ENCODE measurements around the gene CDC42BPA. TPM values are rescaled to one million over a fixed set of nuclear protein-coding genes. Genes with fewer than 3 reads are reported as not detected.

Gene CDC42BPA, protein sequence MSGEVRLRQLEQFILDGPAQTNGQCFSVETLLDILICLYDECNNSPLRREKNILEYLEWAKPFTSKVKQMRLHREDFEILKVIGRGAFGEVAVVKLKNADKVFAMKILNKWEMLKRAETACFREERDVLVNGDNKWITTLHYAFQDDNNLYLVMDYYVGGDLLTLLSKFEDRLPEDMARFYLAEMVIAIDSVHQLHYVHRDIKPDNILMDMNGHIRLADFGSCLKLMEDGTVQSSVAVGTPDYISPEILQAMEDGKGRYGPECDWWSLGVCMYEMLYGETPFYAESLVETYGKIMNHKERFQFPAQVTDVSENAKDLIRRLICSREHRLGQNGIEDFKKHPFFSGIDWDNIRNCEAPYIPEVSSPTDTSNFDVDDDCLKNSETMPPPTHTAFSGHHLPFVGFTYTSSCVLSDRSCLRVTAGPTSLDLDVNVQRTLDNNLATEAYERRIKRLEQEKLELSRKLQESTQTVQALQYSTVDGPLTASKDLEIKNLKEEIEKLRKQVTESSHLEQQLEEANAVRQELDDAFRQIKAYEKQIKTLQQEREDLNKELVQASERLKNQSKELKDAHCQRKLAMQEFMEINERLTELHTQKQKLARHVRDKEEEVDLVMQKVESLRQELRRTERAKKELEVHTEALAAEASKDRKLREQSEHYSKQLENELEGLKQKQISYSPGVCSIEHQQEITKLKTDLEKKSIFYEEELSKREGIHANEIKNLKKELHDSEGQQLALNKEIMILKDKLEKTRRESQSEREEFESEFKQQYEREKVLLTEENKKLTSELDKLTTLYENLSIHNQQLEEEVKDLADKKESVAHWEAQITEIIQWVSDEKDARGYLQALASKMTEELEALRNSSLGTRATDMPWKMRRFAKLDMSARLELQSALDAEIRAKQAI (N-terminal part only)
- 10 to 100 TPM; 30.0 to 34.3 TPM for total RNA-seq
- 15.9 TPM for polyA plus RNA-seq (2013, experiment 1 of 2)
- polyA plus RNA-seq (2013, experiment 2 of 2) = 18.5 TPM
- long read RNA-seq, experiment 1, partial matches to known transcripts = 1 of 9 reads
- long read RNA-seq, experiment 1, other reads (novel, unspliced or antisense) = 8 of 9 reads
- long read RNA-seq, experiment 2, partial matches to known transcripts = 10 of 14 reads
- long read RNA-seq, experiment 2, other reads (novel, unspliced or antisense) = 3 of 14 reads
- long read RNA-seq, experiment 3, partial matches to known transcripts = 11 of 18 reads
- long read RNA-seq, experiment 3, other reads (novel, unspliced or antisense) = 7 of 18 reads
- long read RNA-seq, experiment 4, partial matches to known transcripts = 0 of 1 reads
- long read RNA-seq, experiment 4, other reads (novel, unspliced or antisense) = 1 of 1 reads

DNA sequence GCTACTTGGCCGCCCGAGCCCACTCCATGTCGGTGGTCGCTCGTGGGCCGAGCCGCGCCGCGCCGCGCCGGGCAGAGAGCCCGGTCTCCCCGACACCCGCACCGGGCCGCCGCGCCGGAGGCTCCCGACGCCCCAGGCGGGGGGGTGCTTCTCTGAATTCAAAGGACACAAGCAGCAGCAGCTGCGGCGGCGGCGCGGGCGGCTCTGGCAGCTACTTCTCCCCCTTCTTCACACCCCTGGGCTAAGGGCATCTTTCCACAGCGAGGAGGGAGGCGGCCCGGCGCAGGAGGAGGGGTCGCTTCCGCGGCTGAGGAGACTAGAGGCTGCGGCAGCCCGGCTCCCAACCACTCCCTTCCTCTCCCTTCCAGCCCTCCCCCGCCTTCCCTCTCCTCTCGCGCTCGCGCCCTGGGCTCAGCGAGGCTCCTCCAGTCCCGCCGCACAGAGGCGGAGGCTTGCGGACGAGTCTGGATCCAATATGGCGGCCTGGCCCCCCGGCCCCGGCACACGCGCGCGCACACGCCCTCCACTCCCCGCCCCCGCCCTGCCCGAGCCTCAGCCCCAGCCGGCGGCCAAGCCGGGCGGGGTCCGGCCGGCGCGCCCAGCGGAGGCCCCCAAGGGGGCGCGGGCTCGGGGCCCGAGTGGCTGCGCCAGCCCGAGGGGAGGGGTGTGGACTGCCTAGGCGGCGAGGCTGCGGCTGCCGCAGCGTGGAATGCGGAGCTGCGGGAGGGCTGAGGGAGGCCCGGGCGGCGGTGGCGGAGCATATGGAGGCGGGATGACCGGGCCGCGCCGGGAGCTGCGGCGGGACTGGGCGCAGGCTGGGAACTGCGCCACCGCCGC lies at the start of gene CDC42BPA:
Gene CDC42BPA (minus strand): TSS at position 477 of the 837 bp plus-strand sequence. CDS start 1,310 bp downstream, outside the sequence.
- H3K4me1 ChIP-seq (ENCODE audit: control insufficient read depth, insufficient read depth, low read length) = no peaks in the 10 kb centered on the region
- TF ChIP-seq, protein P1, sequence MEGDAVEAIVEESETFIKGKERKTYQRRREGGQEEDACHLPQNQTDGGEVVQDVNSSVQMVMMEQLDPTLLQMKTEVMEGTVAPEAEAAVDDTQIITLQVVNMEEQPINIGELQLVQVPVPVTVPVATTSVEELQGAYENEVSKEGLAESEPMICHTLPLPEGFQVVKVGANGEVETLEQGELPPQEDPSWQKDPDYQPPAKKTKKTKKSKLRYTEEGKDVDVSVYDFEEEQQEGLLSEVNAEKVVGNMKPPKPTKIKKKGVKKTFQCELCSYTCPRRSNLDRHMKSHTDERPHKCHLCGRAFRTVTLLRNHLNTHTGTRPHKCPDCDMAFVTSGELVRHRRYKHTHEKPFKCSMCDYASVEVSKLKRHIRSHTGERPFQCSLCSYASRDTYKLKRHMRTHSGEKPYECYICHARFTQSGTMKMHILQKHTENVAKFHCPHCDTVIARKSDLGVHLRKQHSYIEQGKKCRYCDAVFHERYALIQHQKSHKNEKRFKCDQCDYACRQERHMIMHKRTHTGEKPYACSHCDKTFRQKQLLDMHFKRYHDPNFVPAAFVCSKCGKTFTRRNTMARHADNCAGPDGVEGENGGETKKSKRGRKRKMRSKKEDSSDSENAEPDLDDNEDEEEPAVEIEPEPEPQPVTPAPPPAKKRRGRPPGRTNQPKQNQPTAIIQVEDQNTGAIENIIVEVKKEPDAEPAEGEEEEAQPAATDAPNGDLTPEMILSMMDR (conservative IDR thresholded peaks at IDR 0.05) = no peak
- 0% methylated on average over 2 to 94 of the region's 98 CpGs for WGBS, 2 experiments (ENCODE audit: insufficient coverage in 1 of 2, insufficient read length in 1 of 2)
- peak within 1 kb of the TSS; percentile 95 for H3K27ac ChIP-seq (ENCODE audit: low read depth, low read length)
- H3K4me3 ChIP-seq (ENCODE audit: low read length) = peak within 1 kb of the TSS; percentile 93
- DNase-seq = peak; percentile 91
- Mint-ChIP-seq H3K27ac (peak within 1 kb of the TSS; percentile 98), H3K27me3 (ENCODE audit: insufficient read depth) (peaks cover 2% of the 10 kb centered on the region), H3K36me3 (ENCODE audit: low read depth) (no peaks in the 10 kb centered on the region), H3K9me3 (no peaks in the 10 kb centered on the region), H3K4me3 (peak within 1 kb of the TSS; percentile 77), H3K4me1 (peaks cover 17% of the 10 kb centered on the region)
- H3K9me3 ChIP-seq (ENCODE audit: control insufficient read depth, low read length) = no peaks in the 10 kb centered on the region
- peak within 1 kb of the TSS; percentile 80 for H3K9ac ChIP-seq (ENCODE audit: extremely low read depth, low read length, poor library complexity, severe bottlenecking)
- no peaks in the 10 kb centered on the region for H3K27me3 ChIP-seq (ENCODE audit: control insufficient read depth, insufficient read depth, low read length, poor library complexity, severe bottlenecking)
- no peaks in the 10 kb centered on the region for H3K36me3 ChIP-seq (ENCODE audit: control insufficient read depth, insufficient read depth, low read length)

DNA sequence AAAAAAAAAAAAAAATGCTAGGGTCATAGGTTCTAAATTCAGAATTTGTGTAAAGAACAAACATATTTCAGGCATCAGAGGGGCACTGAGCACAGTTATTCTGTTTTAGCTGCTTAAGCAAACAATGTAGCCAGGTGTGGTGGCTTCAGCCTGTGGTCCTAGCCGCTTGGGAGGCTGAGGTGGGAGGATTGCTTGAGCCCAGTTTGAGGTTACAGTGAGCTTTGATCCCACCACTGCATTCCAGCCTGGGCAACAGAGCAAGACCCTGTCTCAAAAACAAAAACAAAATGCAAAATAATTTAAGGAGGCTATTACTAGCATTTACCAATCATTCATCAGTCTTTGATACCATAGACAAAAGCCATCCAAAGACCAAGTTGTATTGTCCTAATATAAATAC lies 49.7 kb upstream of the CDC42BPA start:
- no peaks in the 10 kb centered on the region for H3K36me3 Mint-ChIP-seq (ENCODE audit: low read depth)
- no peak overlapping the region for H3K4me3 Mint-ChIP-seq
- no peak for DNase-seq
- no peak overlapping the region for H3K27ac Mint-ChIP-seq
- Histone ChIP-seq H3K4me3 (ENCODE audit: low read length) (no peak overlapping the region), H3K27me3 (ENCODE audit: control insufficient read depth, insufficient read depth, low read length, poor library complexity, severe bottlenecking) (no peaks in the 10 kb centered on the region), H3K9ac (ENCODE audit: extremely low read depth, low read length, poor library complexity, severe bottlenecking) (no peak overlapping the region), H3K4me1 (ENCODE audit: control insufficient read depth, insufficient read depth, low read length) (peaks cover 4% of the 10 kb centered on the region), H3K36me3 (ENCODE audit: control insufficient read depth, insufficient read depth, low read length) (no peaks in the 10 kb centered on the region), H3K27ac (ENCODE audit: low read depth, low read length) (no peak overlapping the region), H3K9me3 (ENCODE audit: control insufficient read depth, low read length) (no peaks in the 10 kb centered on the region)
- H3K27me3 Mint-ChIP-seq (ENCODE audit: insufficient read depth) = no peaks in the 10 kb centered on the region
- H3K9me3 Mint-ChIP-seq = no peaks in the 10 kb centered on the region
- peaks cover 20% of the 10 kb centered on the region for H3K4me1 Mint-ChIP-seq
- WGBS, 2 experiments (ENCODE audit: insufficient coverage in 1 of 2, insufficient read length in 1 of 2) = 88 to 100% methylated on average over 1 of the region's 1 CpG
- TF ChIP-seq, protein P1 (conservative IDR thresholded peaks at IDR 0.05) = no peak
